Measurements from ENCODE around the gene DNAJC13. TPM values are rescaled to one million over a fixed set of nuclear protein-coding genes. Genes with fewer than 3 reads are reported as not detected.

The DNAJC13 gene
- total RNA-seq, 4 donors from 2014 or later: 43.6 to 73.7 (median 61.1) TPM

DNA sequence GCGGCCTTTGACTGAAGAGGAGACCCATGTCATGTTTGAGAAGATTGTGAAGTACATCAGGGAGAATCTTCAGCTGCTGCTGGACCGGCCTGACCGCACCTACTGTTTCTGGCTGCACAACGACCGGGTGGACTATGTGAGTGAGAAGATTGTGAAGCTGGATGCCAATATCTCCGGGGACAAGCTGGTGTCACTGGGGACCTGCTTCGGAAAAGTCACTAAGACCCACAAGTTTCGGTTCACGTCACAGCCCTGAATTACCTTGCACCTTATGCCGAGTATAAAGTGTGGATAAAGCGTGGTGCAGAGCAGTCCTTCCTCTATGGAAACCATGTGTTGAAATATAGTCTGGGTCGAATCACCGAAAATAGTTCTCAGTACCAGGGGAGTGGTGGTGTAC lies 16.0 kb upstream of the DNAJC13 start:
- TF ChIP-seq POLR2AphosphoS5 (IDR thresholded peaks at IDR 0.05) (no peak), POLR2A (IDR thresholded peaks at IDR 0.05) (no peak), CTCF (IDR thresholded peaks at IDR 0.05) (no peak)
- no peaks in the 10 kb centered on the region for H3K36me3 ChIP-seq
- H3K4me1 ChIP-seq: no peaks in the 10 kb centered on the region
- H3K27ac ChIP-seq: no peak overlapping the region
- 86 to 89% methylated on average over 7 to 13 of the region's 13 CpGs for WGBS, 2 donors (ENCODE audit: low coverage in 1 of 2)
- no peaks in the 10 kb centered on the region for H3K9me3 ChIP-seq
- no peaks in the 10 kb centered on the region for H3K27me3 ChIP-seq
- no peak overlapping the region for H3K4me3 ChIP-seq
- ATAC-seq: no peak

GRCh38 chr3:132404276-132404675 lies 13.0 kb upstream of the DNAJC13 start:
- no peaks in the 10 kb centered on the region for H3K27me3 ChIP-seq
- WGBS, 2 donors (ENCODE audit: low coverage in 1 of 2): 65 to 78% methylated on average over 2 to 3 of the region's 3 CpGs
- no peak for ATAC-seq
- no peak overlapping the region for H3K4me3 ChIP-seq
- H3K4me1 ChIP-seq: no peaks in the 10 kb centered on the region
- no peak overlapping the region for H3K27ac ChIP-seq
- H3K9me3 ChIP-seq: no peaks in the 10 kb centered on the region
- no peak for TF ChIP-seq POLR2AphosphoS5 (IDR thresholded peaks at IDR 0.05)
- H3K36me3 ChIP-seq: no peaks in the 10 kb centered on the region

DNA sequence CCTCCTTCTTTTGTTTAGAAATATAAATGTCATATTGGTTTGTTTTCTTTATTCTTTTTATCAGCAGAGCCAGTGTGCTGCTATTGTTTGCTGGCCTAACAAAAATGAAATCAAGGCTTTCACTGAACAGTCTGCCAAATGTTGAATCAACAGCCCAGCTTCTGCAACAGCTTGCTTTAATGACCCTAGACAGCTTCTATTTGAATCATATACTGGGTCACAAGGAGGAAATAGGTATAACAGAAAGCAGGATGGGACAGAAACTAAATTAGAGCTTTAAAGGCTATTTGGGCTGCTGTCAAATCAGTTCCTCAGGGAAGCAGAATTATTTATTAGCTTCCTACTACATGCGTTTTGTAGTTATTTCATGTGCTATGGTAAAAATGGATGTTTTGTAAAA lies 12.1 kb upstream of the DNAJC13 start:
- Histone ChIP-seq H3K27ac (no peak overlapping the region), H3K36me3 (no peaks in the 10 kb centered on the region), H3K4me1 (no peaks in the 10 kb centered on the region), H3K4me3 (no peak overlapping the region), H3K27me3 (no peaks in the 10 kb centered on the region), H3K9me3 (no peaks in the 10 kb centered on the region)
- 50 to 56% methylated on average over 1 of the region's 1 CpG for WGBS, 2 donors (ENCODE audit: low coverage in 1 of 2)
- no peak for ATAC-seq
- TF ChIP-seq CTCF (IDR thresholded peaks at IDR 0.05) (no peak), POLR2A (IDR thresholded peaks at IDR 0.05) (no peak), POLR2AphosphoS5 (IDR thresholded peaks at IDR 0.05) (no peak), EP300 (IDR thresholded peaks at IDR 0.05) (no peak)

DNA sequence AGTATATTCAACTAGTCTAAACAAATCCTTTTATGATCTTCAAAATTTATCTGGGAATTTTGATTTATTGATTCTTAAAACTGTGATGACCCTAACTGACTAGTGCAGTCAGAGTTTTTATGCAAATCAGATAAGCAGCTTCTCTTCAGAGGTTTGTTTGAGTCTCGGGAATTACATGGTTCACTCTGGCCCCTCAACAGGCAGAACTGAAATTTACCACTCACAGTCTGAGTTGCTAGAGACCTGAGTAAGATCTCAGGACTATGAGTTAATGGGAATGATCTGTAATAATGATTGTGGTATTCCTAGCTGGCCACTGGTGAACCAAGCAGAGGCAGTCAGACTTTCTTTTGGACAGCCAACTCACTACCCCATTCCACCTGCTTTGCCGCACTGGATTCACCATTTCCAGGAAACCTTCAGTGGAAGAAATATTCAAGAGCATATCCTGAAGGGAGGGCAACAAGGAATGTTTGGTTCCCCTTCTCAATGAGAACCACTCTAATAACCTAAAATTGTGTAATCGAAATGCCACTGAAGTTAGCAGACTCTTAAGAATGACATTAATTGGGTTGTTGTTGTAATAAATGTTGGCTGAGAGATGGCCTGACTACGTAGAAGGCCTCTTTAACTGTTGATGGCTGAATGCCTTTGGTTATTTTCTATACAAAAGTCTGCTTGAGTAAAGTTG lies 11.5 kb upstream of the DNAJC13 start:
- WGBS, 2 donors (ENCODE audit: low coverage in 1 of 2): 82 to 100% methylated on average over 2 to 4 of the region's 4 CpGs
- Histone ChIP-seq H3K4me1 (no peaks in the 10 kb centered on the region), H3K4me3 (no peak overlapping the region), H3K9me3 (no peaks in the 10 kb centered on the region), H3K27ac (no peak overlapping the region), H3K27me3 (no peaks in the 10 kb centered on the region), H3K36me3 (no peaks in the 10 kb centered on the region)
- TF ChIP-seq POLR2AphosphoS5 (IDR thresholded peaks at IDR 0.05): no peak
- TF ChIP-seq CTCF (IDR thresholded peaks at IDR 0.05): no peak
- TF ChIP-seq POLR2A (IDR thresholded peaks at IDR 0.05): no peak
- no peak for TF ChIP-seq EP300 (IDR thresholded peaks at IDR 0.05)
- no peak for ATAC-seq

DNA sequence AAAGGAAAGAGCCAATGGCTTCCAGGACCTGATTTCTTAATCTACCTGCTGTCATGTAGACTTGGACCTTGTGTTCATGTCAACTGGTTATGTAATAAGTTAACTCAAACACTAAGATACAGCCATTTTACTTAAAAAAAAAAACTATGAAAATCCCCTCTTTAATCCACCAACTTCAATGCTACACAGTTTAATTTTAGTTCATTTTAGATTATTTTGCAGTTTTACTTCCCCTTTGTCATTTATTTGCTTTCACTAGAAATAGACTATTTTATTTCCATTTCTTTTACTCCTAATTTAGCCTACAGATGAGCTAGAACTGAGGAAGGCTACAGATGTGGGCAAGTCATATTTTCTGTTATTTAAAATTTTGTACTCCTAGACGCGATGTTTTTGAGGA lies 10.7 kb upstream of the DNAJC13 start:
- no peak overlapping the region for H3K27ac ChIP-seq
- H3K36me3 ChIP-seq: no peaks in the 10 kb centered on the region
- 91 to 92% methylated on average over 2 of the region's 2 CpGs for WGBS, 2 donors (ENCODE audit: low coverage in 1 of 2)
- TF ChIP-seq CTCF (IDR thresholded peaks at IDR 0.05) (no peak), EP300 (IDR thresholded peaks at IDR 0.05) (no peak), POLR2AphosphoS5 (IDR thresholded peaks at IDR 0.05) (no peak), POLR2A (IDR thresholded peaks at IDR 0.05) (no peak)
- ATAC-seq: no peak
- H3K4me3 ChIP-seq: no peak overlapping the region
- no peaks in the 10 kb centered on the region for H3K9me3 ChIP-seq
- H3K4me1 ChIP-seq: no peaks in the 10 kb centered on the region
- H3K27me3 ChIP-seq: no peaks in the 10 kb centered on the region

All from gastroesophageal sphincter (tissue), 4 donors.